EL (cell line): Measurements from ENCODE around the gene KLHDC8A.

Experiments used
- DNase-seq: peaks from one replicate; pipeline ENCODE4 v3.0.0-alpha.2; 2016

Gene KLHDC8A

GRCh38 chr1:205294175-205294917 lies 62.4 kb downstream of the KLHDC8A start:
- DNase-seq = peak; percentile 98

GRCh38 chr1:205293350-205294074 lies 63.2 kb downstream of the KLHDC8A start:
- DNase-seq = peak; percentile 42

GRCh38 chr1:205291596-205291995 lies 65.1 kb downstream of the KLHDC8A start:
- no peak for DNase-seq

- DNase-seq = peak; percentile 56
These were observed 68.8 kb downstream of the KLHDC8A start for GRCh38 chr1:205287767-205288559.

- DNase-seq = peak; percentile 31
These were observed 69.6 kb downstream of the KLHDC8A start for GRCh38 chr1:205287076-205287475.

GRCh38 chr1:205286335-205286950 lies 70.3 kb downstream of the KLHDC8A start:
- DNase-seq = peak; percentile 63
